ENCODE results near the gene FHIT.

- TF ChIP-seq CTCF (IDR thresholded peaks at IDR 0.05) (no peak), EP300 (IDR thresholded peaks at IDR 0.05) (no peak), POLR2A (IDR thresholded peaks at IDR 0.05) (no peak)
Observed at GRCh38 chr3:61218504-61218903, 32.7 kb downstream of the FHIT start.
